ENCODE measurements around the gene TAF3.

The TAF3 gene

GRCh38 chr10:7813481-7813880 lies 4.8 kb upstream of the TAF3 start:
- no peak for FAIRE-seq

- no peak for FAIRE-seq
Observed at GRCh38 chr10:7817576-7817975, 729 bp upstream of the TAF3 start.

- no peak for FAIRE-seq
Observed at GRCh38 chr10:7817984-7818294, 366 bp upstream of the TAF3 start.

DNA sequence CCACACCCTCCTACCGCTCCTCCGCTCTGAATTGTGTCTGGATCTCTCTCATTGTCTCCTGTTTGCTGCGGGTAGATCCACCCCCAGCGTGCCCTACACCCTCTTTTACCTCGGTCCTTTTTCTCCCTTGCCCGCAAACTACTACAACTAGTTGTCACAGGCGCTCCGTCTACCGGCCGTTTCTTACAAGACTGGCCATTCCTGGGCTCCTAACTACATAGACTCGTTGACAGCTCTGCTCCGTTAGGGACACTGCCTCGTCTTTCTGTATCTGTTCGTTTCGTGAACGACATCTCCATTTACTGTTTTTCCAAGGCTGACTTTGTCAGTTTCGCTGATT lies 786 bp downstream of the TAF3 start:
- FAIRE-seq = no peak

GRCh38 chr10:7824251-7824650 lies 5.9 kb downstream of the TAF3 start:
- FAIRE-seq = no peak

DNA sequence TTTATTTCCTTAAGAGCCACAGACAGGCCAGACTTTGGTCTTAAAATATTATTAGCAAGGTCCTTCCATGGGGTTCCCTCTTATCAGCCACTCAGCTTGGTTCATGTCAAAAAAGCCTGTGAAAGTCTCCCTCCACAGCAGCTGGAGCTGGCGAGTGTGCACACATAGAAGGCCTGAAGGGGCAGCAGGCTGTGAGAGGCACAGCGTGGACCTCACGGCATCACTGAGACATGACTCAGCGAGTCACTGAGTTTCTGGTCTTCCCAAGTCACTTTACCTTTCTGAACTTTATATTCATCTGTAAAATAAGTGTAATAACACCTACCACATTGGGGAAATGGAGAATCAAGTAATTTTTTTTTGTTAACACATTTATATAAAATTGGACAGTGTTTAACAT lies 8.7 kb downstream of the TAF3 start:
- FAIRE-seq = no peak

GRCh38 chr10:7829289-7829834 lies 11.1 kb downstream of the TAF3 start:
- no peak for FAIRE-seq

DNA sequence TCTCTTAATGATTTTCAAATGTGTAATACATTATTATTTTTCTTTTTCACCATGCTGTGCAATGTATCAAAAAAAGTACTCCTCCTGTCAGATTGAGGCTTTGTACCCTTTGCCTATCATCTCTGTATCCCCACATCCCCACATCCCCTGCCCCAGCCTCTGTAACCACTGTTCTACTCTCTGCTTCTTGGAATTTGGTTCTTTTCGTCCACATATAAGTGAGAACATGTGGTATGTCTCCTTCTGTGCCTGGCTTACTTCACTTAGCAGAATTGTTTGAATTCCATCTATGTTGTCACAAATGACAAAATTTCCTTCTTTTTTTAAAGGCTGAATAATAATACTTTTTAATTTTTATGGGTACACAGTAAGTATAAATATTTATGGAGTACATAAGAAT lies 13.8 kb downstream of the TAF3 start:
- no peak for FAIRE-seq

DNA sequence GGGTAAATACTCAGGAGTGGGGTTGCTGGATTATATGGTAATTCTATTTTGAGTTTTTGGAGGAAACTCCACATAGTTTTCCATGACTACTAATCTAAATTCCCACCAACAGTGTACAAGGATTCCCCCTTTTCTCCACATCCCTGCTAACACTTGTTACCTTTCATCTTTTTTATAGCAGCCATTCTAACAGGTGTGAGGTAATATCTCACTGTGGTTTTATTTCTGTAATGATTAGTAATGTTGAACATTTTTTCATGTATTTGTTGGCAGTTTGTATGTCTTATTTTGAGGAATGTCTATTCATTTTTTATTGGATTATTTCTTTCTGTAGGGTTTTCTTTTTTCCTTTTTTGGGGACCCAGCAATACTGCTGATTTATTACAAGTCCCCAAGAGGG lies 14.9 kb downstream of the TAF3 start:
- no peak for FAIRE-seq

DNA sequence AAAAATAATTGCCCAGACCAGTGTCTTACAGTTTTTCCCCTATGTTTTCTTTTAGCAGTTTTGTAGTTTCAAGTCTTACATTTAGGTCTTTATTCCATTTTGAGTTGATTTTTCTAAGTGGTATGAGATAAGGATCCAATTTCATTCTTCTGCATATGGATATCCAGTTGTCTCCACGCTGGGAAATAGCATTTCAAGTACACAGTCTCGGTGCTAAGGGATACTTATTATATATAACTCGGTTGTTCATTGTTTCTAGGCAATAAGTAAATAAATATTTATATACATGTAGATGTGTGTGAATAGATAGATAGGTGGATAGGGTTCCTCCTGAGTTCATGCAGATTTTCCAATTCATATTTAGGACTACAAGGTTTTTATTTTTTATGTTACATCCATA lies 16.0 kb downstream of the TAF3 start:
- FAIRE-seq = no peak

DNA sequence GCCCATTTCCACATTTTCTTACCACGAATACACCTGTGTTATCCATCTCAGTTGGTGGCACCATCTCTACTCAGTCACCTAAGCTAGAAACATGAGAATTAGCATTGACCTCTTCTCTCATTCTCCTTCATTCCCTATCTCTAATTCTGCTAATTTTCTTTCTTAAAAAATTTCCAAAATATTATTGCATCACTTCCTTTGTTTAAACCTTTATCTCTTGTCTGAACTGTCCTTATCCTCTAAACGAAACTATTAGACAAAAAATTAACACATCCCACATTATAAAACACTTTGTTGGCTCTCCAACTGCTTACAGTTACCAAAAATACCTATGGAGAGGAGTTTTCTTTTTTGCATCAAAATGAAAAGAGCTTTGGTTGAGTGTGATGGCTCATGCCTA lies 18.3 kb downstream of the TAF3 start:
- FAIRE-seq = no peak

DNA sequence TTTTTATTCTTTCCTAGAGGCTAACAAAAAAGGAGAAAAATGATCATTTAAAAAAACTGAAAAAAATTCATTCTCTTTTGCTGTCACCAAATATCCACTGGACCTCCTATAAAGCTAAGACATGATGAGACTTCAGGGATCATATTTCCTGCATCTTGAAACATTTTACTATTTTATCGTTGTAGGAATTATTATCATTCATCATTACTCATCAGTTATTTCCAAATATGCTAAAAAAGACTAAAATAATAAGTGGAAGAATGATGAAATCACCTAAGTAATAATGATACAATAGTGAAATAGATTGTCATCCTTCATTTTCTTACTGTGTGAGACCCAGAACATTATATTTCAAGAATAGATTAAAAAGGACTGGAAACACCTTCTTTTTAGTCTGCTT lies 28.3 kb downstream of the TAF3 start:
- FAIRE-seq = no peak

DNA sequence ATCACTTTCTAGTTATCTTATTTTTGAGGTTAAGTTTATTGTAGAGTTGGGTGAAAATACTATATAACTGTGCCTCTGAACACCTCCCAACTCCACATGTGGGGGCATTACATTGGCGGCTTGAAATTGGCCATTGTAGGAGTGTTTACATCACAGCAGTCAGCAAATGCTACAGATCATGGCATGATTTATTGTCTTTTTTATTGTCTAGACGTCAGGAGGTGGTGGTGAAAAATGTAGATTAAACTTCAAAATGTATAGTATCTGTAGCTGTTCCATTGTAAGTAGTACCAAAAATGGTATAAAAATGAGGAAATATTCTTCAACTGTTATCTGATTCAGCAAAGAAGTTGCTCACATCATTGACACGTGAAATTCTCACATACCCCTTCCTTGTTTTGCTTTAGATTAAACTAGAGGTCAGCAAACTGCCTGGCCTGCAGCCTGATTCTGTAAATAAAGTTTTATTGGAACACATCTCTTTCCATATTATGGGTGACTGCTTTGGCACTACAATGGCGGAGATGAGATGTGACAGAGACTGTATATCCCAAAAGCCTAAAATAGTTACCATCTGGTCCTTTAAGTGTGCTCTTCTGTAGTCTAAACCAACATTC lies 35.0 kb downstream of the TAF3 start:
- FAIRE-seq = no peak

GRCh38 chr10:7853890-7854289 lies 35.6 kb downstream of the TAF3 start:
- no peak for FAIRE-seq

GRCh38 chr10:7855205-7855604 lies 36.9 kb downstream of the TAF3 start:
- FAIRE-seq = no peak

GRCh38 chr10:7856678-7857077 lies 38.4 kb downstream of the TAF3 start:
- peak; percentile 67 for FAIRE-seq

DNA sequence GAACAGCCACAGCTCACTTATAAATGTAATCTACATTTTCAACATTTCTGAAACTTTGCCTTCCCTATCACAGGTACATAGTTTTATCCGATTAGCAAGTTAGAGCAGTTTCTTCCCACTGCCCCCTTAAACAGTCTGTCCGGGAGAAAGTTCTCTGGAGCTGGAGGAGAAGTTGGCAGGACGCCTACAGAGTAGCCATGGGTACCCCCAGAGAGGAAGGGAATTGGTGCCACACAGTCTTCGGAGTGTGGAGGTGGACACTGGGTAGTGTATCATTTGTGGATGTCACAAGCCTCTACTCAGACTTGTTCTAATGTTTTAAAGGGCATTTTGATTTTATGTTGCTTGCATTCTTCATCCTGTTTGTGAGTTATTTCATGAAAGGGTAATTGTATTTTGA lies 39.0 kb downstream of the TAF3 start:
- FAIRE-seq = no peak

GRCh38 chr10:7861509-7862120 lies 43.3 kb downstream of the TAF3 start:
- no peak for FAIRE-seq

- FAIRE-seq = no peak
Observed at GRCh38 chr10:7862121-7862514, 43.8 kb downstream of the TAF3 start.

- no peak for FAIRE-seq
Observed at GRCh38 chr10:7866176-7866575, 47.9 kb downstream of the TAF3 start.

DNA sequence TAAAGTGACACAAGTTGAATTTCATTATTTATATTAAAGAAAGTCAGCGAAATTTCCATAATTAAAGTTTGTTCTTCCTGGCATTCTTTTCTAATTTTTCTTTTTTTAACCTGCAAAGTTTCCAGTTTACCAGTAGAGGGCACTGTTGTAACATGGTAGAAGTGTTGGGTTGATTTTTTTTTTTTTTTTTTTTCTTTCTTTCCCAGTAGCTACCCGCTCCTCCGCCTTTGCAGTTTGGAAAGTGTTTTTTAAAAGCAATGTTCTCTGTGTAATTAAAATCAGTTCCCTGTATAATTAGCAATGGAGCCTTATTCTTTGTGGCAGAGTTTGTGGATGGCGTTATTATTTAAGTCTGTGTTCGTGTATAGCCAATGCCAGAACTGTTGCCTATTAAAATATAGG lies 53.7 kb downstream of the TAF3 start:
- FAIRE-seq = peak; percentile 97

DNA sequence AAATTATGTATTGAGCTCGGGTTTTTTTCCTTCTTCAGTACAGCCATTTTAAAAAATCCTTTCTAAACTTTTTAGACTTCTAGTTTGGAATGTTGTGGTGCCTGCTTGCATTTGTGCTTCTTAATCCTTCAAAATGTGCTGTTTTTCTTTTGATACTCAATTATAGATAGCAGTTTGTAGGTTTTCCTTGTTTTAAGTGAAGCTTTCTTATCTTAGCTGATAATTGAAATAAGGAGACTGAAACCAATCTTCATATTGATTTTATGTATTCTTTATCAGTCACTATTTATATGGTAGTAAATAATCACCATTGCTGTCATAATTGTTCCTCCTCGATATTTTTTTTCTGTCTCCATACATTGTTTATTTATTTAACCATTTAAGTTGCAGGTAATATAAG lies 56.6 kb downstream of the TAF3 start:
- no peak for FAIRE-seq

DNA sequence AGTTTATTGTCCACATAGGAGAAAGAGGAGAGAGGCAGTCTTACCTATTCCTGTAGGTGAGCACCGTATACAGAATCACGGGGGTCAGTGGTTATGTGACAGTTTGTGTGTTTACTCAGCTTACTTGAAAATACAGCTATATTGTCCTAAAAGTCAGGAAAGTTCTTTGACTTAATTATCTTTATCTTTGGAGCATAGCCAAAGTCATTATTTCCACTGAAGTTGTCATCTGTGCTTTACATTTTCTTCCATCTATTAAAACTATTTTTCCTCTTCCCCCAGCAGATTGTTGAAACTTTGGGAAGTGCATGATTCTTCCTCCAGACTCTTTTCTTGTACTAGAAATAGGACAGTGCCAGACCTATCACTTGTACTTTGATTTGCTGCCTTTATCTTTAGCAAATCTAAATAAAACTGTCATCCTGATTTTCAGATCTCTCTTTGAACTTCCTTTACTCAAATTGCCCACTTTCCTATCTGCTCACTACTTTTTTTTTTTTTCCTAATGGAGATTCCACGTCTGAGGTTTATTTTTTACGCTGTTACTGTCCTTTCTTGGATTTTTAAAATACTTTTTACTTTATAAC lies 58.3 kb downstream of the TAF3 start:
- no peak for FAIRE-seq

- FAIRE-seq = no peak
Observed at GRCh38 chr10:7881119-7881518, 62.8 kb downstream of the TAF3 start.

DNA sequence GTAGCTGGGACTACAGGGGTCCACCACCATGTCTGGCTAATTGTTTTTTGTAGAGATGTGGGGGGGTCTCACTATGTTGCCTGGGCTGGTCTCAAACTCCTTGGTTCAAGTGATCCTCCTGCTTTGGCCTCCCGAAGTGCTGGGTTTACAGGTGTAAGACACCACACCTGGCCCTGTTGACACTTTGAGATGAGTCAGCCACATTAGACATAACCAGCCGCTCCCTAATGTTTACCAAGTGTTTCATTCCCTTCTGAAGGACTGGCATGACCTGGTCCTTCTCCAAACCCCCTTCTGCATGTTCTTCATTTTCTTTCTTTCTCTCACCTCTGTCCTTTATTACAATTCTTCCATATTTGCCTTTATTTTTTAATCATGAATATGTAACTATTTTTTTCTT lies 67.8 kb downstream of the TAF3 start:
- no peak for FAIRE-seq

All from endometrium (tissue), 2 donors.